Measurements from ENCODE around the gene SNX11.

DNA sequence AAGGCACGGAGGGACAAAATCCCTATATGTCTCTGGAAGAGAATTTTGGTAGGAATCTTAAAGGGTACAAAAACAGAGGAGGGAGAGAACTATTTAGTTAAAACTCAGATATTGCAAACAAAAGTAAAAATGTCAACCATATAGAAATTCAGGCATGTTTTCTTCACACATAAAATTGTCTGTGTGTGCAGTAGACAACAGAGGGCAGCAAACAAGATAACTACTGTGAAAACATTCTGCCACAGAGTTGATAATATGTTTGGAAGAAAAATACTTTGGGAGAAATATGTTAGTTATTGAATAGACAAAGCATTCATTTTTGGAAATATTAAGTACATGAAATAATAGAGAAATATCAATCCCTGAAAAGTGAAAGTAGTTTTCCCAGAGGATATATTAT is 56.2 kb downstream of the SNX11 start:
- TF ChIP-seq REST (IDR thresholded peaks at IDR 0.05) (no peak), CTCF (IDR thresholded peaks at IDR 0.05; ENCODE audit: low read depth, low read length, missing input control) (no peak), ATF3 (IDR thresholded peaks at IDR 0.05) (no peak), YY1 (IDR thresholded peaks at IDR 0.05) (no peak)
- TF ChIP-seq, protein P1, sequence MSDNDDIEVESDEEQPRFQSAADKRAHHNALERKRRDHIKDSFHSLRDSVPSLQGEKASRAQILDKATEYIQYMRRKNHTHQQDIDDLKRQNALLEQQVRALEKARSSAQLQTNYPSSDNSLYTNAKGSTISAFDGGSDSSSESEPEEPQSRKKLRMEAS (IDR thresholded peaks at IDR 0.05) = no peak

Data from liver (tissue), 3 donors.